HFF-Myc (cell line): ENCODE results near the gene CAVIN3.

Experiments used
- DNase-seq: peaks from one replicate; pipeline ENCODE4 v3.0.0-alpha.2; 2011; ENCODE audit warnings: low read depth; ENCODE audit errors: extremely low read depth
- H3K4me3 ChIP-seq: replicated peaks from 2 replicates; pipeline ENCODE4 v1.5.1; 2011; ENCODE audit warnings: low read depth, mild to moderate bottlenecking, control low read depth, low read length
- CTCF ChIP-seq: IDR thresholded peaks from 2 replicates; pipeline ENCODE4 v1.5.1; 2012; ENCODE audit warnings: mild to moderate bottlenecking, low read depth, low read length, control low read depth; ENCODE audit errors: missing control alignments

The CAVIN3 gene

GRCh38 chr11:6326985-6327384 is 6.7 kb upstream of the CAVIN3 start:
- no peak for TF ChIP-seq CTCF
- no peak for DNase-seq
- H3K4me3 ChIP-seq, result no peak overlapping the region

GRCh38 chr11:6326303-6326702 is 6.0 kb upstream of the CAVIN3 start:
- no peak overlapping the region for H3K4me3 ChIP-seq

GRCh38 chr11:6323291-6323905 is 3.1 kb upstream of the CAVIN3 start:
- TF ChIP-seq CTCF, result no peak
- H3K4me3 ChIP-seq, result no peak overlapping the region
- no peak for DNase-seq

More at GRCh38 chr11:6326303-6326702, 6.0 kb upstream of the CAVIN3 start:
- no peak for TF ChIP-seq CTCF
- no peak for DNase-seq

GRCh38 chr11:6321961-6322362 is 1.7 kb upstream of the CAVIN3 start:
- H3K4me3 ChIP-seq, result no peak overlapping the region
- TF ChIP-seq CTCF, result no peak
- DNase-seq, result no peak

GRCh38 chr11:6321356-6321755 is 1.1 kb upstream of the CAVIN3 start:
- no peak for DNase-seq
- no peak for TF ChIP-seq CTCF
- peak overlapping the region; percentile 71 for H3K4me3 ChIP-seq

GRCh38 chr11:6319704-6320410 is 444 bp downstream of the CAVIN3 start:
- peak; percentile 79 for DNase-seq
- peak overlapping the region; percentile 71 for H3K4me3 ChIP-seq
- no peak for TF ChIP-seq CTCF
